Keratinocyte (primary cell): ENCODE results near the gene PAQR7. TPM values are rescaled to one million over a fixed set of nuclear protein-coding genes. Genes with fewer than 3 reads are reported as not detected.

Source experiments
- DNase-seq: peaks from one replicate; pipeline ENCODE4 v3.0.0-alpha.2; 2011; ENCODE audit warnings: low read depth, missing footprints, low spot score
- FAIRE-seq: peaks from 2 replicates; lab custom pipeline; 2011; peaks lifted over from hg19 to GRCh38; lab: Jason Lieb, UNC
- H2AFZ ChIP-seq: 2 replicates; pipeline ENCODE4 v1.6.0; 2012; ENCODE audit warnings: low read length, control low read depth, inconsistent platforms; ENCODE audit not compliant: control insufficient read depth
- H3K27ac ChIP-seq: 2 replicates; pipeline ENCODE4 v1.5.1; 2011; ENCODE audit warnings: low read length; ENCODE audit not compliant: control insufficient read depth, insufficient read depth
- H3K27me3 ChIP-seq: 3 replicates; pipeline ENCODE4 v1.6.0; 2011; ENCODE audit warnings: low read length; ENCODE audit not compliant: control insufficient read depth, insufficient read depth; ENCODE audit errors: extremely low read depth
- H3K36me3 ChIP-seq, 2 experiments: 2 replicates in 1 of 2; 3 replicates in 1 of 2; pipeline ENCODE4 v1.5.1; 2011; ENCODE audit warnings: low read length in 2 of 2, mild to moderate bottlenecking in 1 of 2; ENCODE audit not compliant: control insufficient read depth in 2 of 2, insufficient read depth in 2 of 2; ENCODE audit errors: extremely low read depth in 1 of 2
- H3K4me1 ChIP-seq: 3 replicates; pipeline ENCODE4 v1.5.1; 2011; ENCODE audit warnings: low read length; ENCODE audit not compliant: control insufficient read depth, insufficient read depth; ENCODE audit errors: extremely low read depth
- H3K4me2 ChIP-seq: 3 replicates; pipeline ENCODE4 v1.6.0; 2011; ENCODE audit warnings: low read depth, low read length; ENCODE audit not compliant: control insufficient read depth, insufficient read depth; ENCODE audit errors: extremely low read depth
- H3K4me3 ChIP-seq, 3 experiments: fragments of 200-600 bp in 1 of 3; sonication (generic) in 1 of 3; 2 replicates in 2 of 3; 3 replicates in 1 of 3; pipeline ENCODE4 v1.5.1; 2011 to 2016; ENCODE audit warnings: low read length in 3 of 3, mild to moderate bottlenecking in 3 of 3, control low read depth in 2 of 3, inconsistent platforms in 1 of 3, low read depth in 1 of 3, mixed read lengths in 1 of 3, mixed run types in 1 of 3, moderate library complexity in 1 of 3; ENCODE audit not compliant: control insufficient read depth in 2 of 3, insufficient read depth in 2 of 3; ENCODE audit errors: extremely low read depth in 1 of 3
- H3K79me2 ChIP-seq: 2 replicates; pipeline ENCODE4 v1.6.0; 2012; ENCODE audit warnings: low read length; ENCODE audit not compliant: control insufficient read depth, insufficient read depth
- H3K9ac ChIP-seq: 3 replicates; pipeline ENCODE4 v1.6.0; 2011; ENCODE audit warnings: low read length; ENCODE audit not compliant: control insufficient read depth, insufficient read depth; ENCODE audit errors: extremely low read depth
- H3K9me1 ChIP-seq: 3 replicates; pipeline ENCODE4 v1.6.0; 2011; ENCODE audit warnings: low read length; ENCODE audit not compliant: control insufficient read depth, insufficient read depth; ENCODE audit errors: extremely low read depth
- H3K9me3 ChIP-seq: 2 replicates; pipeline ENCODE4 v1.5.1; 2012; ENCODE audit warnings: low read depth, low read length; ENCODE audit not compliant: control insufficient read depth
- H4K20me1 ChIP-seq: 3 replicates; pipeline ENCODE4 v1.6.0; 2011; ENCODE audit warnings: low read length; ENCODE audit not compliant: control insufficient read depth, insufficient read depth; ENCODE audit errors: extremely low read depth
- CTCF ChIP-seq, 3 experiments: IDR thresholded peaks in 1 of 3; conservative IDR thresholded peaks in 1 of 3; optimal IDR thresholded peaks in 1 of 3; 2 replicates in 2 of 3; 3 replicates in 1 of 3; pipeline versions ENCODE3 to v1.5.1; 2011; ENCODE audit warnings: low read length in 3 of 3, mild to moderate bottlenecking in 3 of 3, moderate library complexity in 2 of 3, control low read depth in 1 of 3, inconsistent platforms in 1 of 3; ENCODE audit not compliant: insufficient read depth in 2 of 3; ENCODE audit errors: extremely low read depth in 1 of 3
- EZH2 ChIP-seq: IDR thresholded peaks from one replicate; pipeline ENCODE4 v1.6.1; 2012; ENCODE audit warnings: inconsistent platforms, mild to moderate bottlenecking, low read length, moderate library complexity
- dilution Hi-C: fragments of 300-500 bp; cut with MboI; formaldehyde crosslinking; loops from one replicate; pipeline ENCODE4 v1.7.0; 2020; ENCODE audit warnings: low sequenced_read_pairs; ENCODE audit not compliant: extremely low pct_ligation_motif_present
- polyA plus RNA-seq, 5 experiments: library from polyadenylated mRNA; depleted of rRNA in 3 of 5; stranded (reverse) in 3 of 5; stranded (forward) in 1 of 5; unstranded in 1 of 5; fragments of >200 nt; gene quantifications; 1 replicate in 1 of 5; 2 replicates in 3 of 5; 3 replicates in 1 of 5; pipeline versions ENCODE4 v1.2.1 to v1.2.3, GENCODE V29; 2011 to 2012; ENCODE audit warnings: missing spikeins in 2 of 5, low read depth in 1 of 5, low replicate concordance in 1 of 5

Gene PAQR7
- polyA plus RNA-seq, 1 donor (not counting 4 experiments of a cell fraction or from before 2014, with no cell fraction given) = 14.5 TPM

- Histone ChIP-seq H3K27me3 (no peaks in the 10 kb centered on the region), H3K9me3 (no peaks in the 10 kb centered on the region), H3K36me3 (peaks cover 3 to 20% of the 10 kb centered on the region in 2 experiments), H3K9ac (no peak overlapping the region), H3K79me2 (peaks cover under 1% of the 10 kb centered on the region), H3K4me3 (no peak overlapping the region), H4K20me1 (no peaks in the 10 kb centered on the region), H3K4me2 (no peak overlapping the region), H3K4me1 (peaks cover 16% of the 10 kb centered on the region), H3K27ac (no peak overlapping the region), H3K9me1 (peaks cover 2% of the 10 kb centered on the region), H2AFZ (no peak overlapping the region)
- TF ChIP-seq EZH2 = no peak
- no peak for TF ChIP-seq CTCF (optimal IDR thresholded peaks at IDR 0.05 in 1 of 3, IDR thresholded peaks at IDR 0.05 in 1 of 3, conservative IDR thresholded peaks at IDR 0.05 in 1 of 3; ENCODE audit: extremely low read depth in 1 of 3, insufficient read depth in 2 of 3, low read length in 3 of 3)
- dilution Hi-C loops = no loop called here
- no peak for DNase-seq
- FAIRE-seq = no peak
Measured at GRCh38 chr1:25815208-25816111, 60.0 kb downstream of the PAQR7 start.

GRCh38 chr1:25814549-25815087 is 60.9 kb downstream of the PAQR7 start:
- H3K9me3 ChIP-seq = no peaks in the 10 kb centered on the region
- no peak overlapping the region for H3K27ac ChIP-seq
- DNase-seq (no peak), FAIRE-seq (no peak)
- peaks cover 2% of the 10 kb centered on the region for H3K9me1 ChIP-seq
- H3K9ac ChIP-seq = no peak overlapping the region
- no peak overlapping the region for H2AFZ ChIP-seq
- H3K4me3 ChIP-seq = no peak overlapping the region
- H3K4me1 ChIP-seq = peaks cover 16% of the 10 kb centered on the region
- dilution Hi-C loops = no loop called here
- H3K79me2 ChIP-seq = no peaks in the 10 kb centered on the region
- H3K36me3 ChIP-seq = peaks cover 7 to 22% of the 10 kb centered on the region in 2 experiments
- no peak overlapping the region for H3K4me2 ChIP-seq
- TF ChIP-seq CTCF (optimal IDR thresholded peaks at IDR 0.05 in 1 of 3, IDR thresholded peaks at IDR 0.05 in 1 of 3, conservative IDR thresholded peaks at IDR 0.05 in 1 of 3; ENCODE audit: extremely low read depth in 1 of 3, insufficient read depth in 2 of 3, low read length in 3 of 3) (no peak), EZH2 (no peak)
- H3K27me3 ChIP-seq = no peaks in the 10 kb centered on the region
- H4K20me1 ChIP-seq = no peaks in the 10 kb centered on the region
